HG03457 (cell line): ENCODE results near the gene ATP6V1F.

ENCODE experiments used
- ATAC-seq: cut with Tn5 transposase; IDR thresholded peaks from one replicate; pipeline ENCODE4 v1.9.1; 2021; ENCODE audit warnings: moderate number of reproducible peaks; ENCODE audit not compliant: unreplicated experiment

ATP6V1F gene

DNA sequence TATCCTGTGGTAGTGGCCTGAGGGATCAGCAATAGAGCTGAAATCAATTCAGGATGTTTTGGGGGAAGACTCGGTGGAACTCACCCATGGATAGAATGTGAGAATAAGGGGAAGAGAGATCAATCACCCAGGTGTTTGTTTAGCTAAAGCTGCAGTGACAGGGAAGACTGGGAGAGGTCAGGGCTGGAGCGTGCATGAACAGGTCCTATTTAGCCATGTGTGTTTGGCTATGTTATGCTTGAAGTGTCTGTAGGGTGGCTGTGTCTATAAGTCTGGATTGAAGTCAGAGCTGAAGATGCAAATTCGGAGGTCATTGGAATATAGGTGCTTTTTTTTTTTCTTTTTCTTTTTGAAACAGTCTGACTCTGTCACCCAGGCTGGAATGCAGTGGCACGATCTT, 4.6 kb downstream of the ATP6V1F start:
- ATAC-seq, result no peak

DNA sequence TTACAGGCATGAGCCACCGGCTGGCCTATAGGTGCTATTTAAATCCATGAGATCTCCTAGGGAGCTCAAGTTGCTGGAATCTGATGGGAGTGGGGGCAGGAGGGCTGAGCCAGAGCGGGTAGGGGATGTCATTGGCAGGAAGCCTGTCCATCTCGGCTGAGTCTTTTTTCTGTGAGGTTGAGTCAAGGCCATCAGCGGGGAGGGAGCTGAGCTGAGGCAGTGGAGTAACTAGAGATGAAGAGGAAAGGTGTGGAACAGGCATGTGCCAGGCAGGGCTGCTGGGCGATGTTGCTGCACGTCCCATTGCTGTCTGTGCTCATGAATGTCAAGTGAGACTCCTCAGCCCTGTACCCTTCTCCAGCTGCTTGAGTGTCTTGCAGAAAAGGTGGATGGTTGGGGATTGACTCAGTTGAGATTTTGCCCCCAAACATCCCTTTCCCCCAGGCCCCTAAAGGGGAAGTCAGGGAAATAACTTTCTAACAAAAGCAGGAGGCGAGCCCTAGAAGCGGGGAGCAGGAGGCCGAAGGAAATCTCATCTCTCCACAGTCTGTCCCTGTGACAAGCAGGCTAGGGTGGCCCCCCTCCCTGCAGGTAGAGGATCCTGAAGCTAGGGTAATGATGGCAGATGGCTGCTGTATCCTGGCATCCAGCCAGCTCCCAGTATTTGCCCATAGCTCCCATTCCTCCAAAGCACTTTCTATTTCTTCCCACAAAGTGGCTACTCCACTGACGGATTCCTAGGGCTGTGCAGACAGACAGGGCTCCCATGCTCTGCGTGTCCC, 5.4 kb downstream of the ATP6V1F start:
- no peak for ATAC-seq

DNA sequence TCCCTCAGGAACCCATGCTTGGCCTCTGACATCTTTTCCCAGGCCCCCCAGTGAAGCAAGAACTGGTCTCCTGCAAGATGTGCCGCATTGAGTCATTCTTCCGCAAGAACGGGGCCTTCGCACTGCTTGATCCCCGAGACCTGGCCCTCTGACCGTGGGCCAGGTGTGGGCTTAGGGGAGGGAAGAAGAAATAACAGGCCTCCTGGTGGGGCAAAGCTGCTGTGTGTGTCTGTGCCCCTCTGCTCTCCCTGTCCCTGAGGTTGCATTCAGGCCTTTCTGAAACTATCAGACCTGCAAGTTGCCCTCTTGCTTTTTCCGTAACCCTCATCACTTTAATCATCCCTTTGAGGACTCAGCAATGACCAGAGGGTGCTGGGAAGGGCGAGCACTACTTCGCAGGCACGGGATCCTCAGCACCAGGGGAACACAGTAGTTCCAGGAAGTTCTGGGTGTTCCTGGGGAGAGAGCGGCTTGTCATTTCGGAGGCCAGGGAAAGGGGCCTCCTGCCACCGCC, 6.0 kb downstream of the ATP6V1F start:
- no peak for ATAC-seq

DNA sequence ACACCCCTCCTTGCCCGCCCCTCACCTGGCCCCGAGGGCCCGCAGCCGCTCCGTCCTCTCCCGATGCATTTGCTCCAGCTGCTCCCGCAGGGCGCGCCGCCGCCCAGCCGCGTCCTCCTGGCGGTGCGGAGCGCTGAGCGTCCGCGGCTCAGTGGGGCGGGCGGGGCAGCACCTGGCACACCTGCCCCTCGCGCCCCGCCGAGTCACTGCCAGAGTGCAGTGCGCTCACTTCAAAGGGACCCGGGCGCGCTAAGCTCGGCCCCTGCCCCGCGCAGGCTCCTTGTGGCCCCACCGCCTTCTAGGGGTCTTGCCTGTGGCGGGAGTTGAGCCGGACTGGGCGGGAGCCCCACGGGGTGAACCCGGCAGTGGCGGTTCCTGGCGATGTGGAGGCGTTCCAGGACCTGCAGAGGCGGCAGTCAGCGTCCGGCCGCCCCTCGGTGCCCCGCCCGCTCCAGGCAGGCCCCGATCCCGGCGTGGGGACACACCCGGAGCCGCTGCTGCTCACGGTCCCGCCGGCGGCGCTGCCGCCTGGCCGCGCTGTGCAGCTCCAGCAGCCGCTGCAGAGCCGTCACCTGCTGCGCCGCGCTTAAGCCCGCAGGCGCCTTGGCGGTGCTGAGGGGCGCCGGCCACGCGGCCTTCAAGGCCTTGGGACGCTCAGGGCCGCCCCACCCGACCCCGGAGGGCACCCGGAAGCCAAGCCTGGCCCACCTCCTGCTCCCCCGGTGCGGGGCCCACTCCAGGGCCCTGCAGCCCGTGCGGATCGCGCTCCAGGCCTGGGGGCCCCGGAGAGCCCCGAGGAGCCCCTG, 6.7 kb downstream of the ATP6V1F start:
- ATAC-seq, result peak; percentile 47

DNA sequence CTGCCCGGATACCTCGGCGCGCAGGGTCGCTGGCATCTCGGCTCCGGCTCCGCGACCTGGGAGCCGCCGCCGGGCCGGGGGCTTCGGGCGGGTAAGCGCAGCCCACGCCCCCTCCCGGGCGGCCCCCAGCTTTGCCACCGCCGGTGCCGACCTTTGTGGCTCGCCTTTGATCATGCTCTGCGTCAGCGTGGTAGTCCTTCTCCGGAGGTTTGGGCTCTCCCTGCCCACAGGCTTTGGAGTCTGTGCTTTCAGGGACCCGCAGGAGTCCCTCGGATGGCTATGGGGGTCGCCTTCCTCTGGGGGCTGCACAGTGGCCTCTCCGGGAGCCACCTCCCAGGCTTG, 7.3 kb downstream of the ATP6V1F start:
- no peak for ATAC-seq

DNA sequence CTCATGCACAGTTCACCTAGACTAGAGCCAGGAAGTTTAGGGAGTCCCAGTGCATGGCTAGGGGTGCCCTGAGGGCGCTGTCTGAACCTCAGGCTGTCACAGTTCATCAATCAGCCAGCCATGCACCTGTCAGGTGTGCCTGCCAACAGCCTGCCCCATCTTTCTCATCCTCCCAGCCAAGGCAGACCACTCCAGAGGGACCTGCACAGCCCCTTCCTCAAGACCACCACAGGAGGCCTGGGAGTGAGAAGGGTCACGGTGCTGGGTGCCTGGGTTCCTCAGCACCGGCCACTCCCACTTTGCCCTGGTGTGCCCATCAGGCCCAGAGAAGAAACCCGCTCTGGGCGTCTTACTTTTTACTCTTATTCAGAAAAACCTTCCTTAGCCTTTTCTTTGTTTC, 8.4 kb downstream of the ATP6V1F start:
- no peak for ATAC-seq

DNA sequence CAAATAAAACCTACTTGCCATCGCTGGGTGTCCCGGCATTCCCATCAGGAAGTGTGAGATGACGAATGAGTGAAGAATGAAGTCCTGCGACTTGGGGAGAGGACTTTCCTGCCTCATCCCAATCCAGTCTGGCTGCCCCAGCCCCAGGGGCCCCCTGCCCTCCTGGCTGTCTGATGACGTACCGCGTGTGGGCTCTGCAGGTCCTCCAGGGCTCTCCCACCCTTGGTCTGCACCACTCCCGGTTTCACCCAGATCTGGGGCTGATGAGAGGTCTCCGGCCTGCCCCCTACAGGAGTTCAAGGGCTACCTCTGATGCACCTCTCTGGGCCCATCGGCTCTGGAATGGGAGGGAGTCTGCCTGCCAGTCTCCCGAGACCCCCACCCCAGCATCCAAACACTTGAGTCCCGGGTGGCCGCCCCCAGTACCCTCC, 9.8 kb downstream of the ATP6V1F start:
- ATAC-seq, result no peak

GRCh38 chr7:128873234-128873633, 10.6 kb downstream of the ATP6V1F start:
- ATAC-seq, result no peak

- ATAC-seq, result no peak
Measured at GRCh38 chr7:128874140-128875031, 11.7 kb downstream of the ATP6V1F start.

DNA sequence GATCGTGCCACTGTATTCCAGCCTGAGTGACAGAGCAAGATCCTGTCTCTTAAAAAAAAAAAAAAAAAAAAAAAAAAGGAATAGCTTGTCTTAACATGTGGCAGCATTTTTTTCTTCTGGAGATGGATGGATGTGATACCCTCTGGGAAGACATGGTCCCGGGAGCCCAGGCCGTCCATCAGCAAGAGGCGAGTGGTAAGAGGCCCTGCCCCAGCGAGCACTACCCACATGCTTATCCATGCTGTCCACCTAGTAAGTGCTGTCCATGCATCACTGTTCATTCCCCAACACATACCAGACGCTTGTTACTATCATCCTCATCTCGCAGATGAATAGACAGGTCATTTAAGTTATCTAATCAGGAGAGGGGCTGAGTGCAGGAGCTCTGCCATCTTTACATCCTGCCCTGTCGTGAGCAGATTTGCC, 12.9 kb downstream of the ATP6V1F start:
- ATAC-seq, result no peak

- no peak for ATAC-seq
Measured at GRCh38 chr7:128876127-128876526, 13.5 kb downstream of the ATP6V1F start.

DNA sequence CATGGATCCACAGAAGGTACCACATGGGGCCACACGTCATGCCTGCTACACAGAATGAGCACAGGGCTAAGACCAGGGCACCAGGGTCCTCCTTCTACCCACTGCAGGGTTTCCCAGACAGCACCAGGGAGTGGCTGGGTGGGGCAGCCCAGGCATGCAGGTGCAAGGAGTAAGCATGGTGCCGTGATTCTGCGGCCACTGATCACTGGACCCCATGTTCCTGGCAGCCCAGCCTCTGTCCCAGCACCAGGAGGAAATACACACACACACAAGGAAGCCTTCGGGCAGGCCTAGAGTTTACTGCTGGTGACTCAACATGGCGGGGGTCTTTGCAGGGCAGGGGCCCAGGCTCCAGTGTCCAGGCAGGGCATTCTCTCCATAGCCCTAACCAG, 13.9 kb downstream of the ATP6V1F start:
- ATAC-seq, result no peak

- ATAC-seq, result no peak
Measured at GRCh38 chr7:128876978-128877755, 14.5 kb downstream of the ATP6V1F start.

GRCh38 chr7:128877756-128878120, 15.1 kb downstream of the ATP6V1F start:
- ATAC-seq, result no peak

DNA sequence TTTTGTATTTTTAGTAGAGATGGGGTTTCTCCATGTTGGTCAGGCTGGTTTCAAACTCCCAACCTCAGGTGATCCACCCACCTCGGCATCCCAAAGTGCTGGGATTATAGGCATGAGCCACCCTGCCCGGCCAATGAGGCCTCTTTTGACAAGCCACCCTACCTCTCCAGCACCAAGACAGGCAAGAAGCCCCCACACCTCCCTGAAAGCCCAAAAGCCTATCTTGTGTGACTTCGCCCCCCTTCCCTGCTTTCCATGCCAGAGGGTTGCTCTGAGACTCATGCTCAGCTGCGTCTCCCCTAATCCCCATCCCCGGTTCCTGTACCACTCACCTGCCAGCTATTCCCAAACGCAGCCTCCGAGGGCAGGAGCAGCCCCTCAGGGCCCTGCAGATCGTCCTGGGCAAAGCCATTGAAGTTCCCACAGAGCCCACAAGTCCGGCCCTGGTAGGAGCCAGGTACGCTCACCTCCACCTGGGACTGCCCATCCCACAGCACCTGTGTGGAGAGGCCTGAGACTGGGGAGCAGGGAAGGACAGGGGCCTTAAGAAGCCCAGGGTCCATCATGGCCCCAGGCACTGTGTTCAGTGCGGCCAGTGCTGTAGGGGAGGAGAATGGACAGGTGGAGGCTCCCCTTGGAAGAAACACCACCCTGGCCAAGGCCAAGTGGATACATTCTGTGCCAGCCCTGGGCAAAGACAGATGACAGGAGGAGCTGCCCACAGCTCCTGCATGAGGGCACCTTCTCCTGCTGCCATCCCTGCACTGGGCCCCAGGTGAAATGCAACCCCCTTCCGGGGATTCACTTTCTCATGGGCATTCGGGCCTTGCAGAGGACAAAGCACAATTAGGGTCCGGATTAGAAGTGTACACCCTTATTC, 15.8 kb downstream of the ATP6V1F start:
- no peak for ATAC-seq

- no peak for ATAC-seq
Measured at GRCh38 chr7:128879461-128879938, 16.8 kb downstream of the ATP6V1F start.

GRCh38 chr7:128879939-128880746, 17.5 kb downstream of the ATP6V1F start:
- ATAC-seq, result no peak

DNA sequence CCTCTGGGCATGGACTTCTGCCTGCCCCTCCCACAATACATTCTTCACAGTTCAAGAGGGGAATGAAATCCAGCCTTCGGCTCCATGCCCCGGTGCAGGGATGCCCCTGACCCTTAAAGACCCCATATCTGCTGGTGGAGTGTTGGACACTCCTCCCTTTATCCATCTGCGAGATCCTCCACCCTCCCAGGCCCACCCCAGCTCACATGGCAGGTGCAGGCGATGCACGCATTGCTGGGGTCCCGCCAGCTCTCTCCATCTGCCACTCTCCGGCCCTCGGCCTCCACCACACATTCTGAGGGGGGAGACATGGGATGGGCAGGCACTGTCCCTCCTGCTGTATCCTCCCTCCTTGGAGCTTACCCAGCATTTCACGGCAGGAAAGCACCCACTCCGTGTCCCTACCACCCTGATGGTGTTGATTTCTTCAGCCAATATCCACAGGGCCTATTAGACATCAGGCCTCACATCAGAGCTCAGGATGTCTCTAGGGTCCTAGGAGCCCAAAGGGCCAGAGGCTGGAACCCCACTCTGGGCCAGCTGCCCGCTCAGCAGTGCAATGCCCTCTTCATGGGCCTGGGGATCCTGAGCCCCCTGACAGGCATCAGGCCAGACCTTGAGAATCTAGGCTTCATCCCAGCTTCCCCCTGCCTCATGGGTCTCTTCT, 18.3 kb downstream of the ATP6V1F start:
- no peak for ATAC-seq
